ENCODE data around the gene SREBF1. TPM values are rescaled to one million over a fixed set of nuclear protein-coding genes. Genes with fewer than 3 reads are reported as not detected.

The SREBF1 gene
- total RNA-seq, 1 experiment from 2014 or later, result 298 TPM

GRCh38 chr17:17855976-17856375, 19.2 kb upstream of the SREBF1 start:
- no peak overlapping the region for H3K9ac ChIP-seq (ENCODE audit: low read length)
- ChIA-PET CTCF (no interaction called here), POLR2A (interaction anchor here (0.8 to 2.3 kb wide), 2 partner anchors 17 to 20 kb away, joined by 3 to 6 read pairs; no protein-coding TSS in a partner anchor)

More at GRCh38 chr17:17855976-17856375, 19.2 kb upstream of the SREBF1 start:
- intact Hi-C loops (cut with micrococcal nuclease), result no loop called here
- Histone ChIP-seq H3K4me3 (replicated peaks in 1 of 2; ENCODE audit: low read depth in 1 of 2, low read length in 2 of 2) (no peak overlapping the region), H3K9me2 (ENCODE audit: insufficient read depth) (no peaks in the 10 kb centered on the region), H3K27ac (ENCODE audit: low read depth, low read length) (no peak overlapping the region), H3K9me3 (ENCODE audit: control insufficient read depth in 1 of 2, insufficient read depth in 1 of 2, low read depth in 1 of 2, low read length in 2 of 2) (no peaks in the 10 kb centered on the region), H3K36me3 (ENCODE audit: control insufficient read depth in 1 of 2, insufficient read depth in 2 of 2, low read length in 2 of 2) (no peaks in the 10 kb centered on the region), H3K4me1 (ENCODE audit: control insufficient read depth in 1 of 2, insufficient read depth in 2 of 2, low read length in 2 of 2) (peaks cover 31 to 34% of the 10 kb centered on the region in 2 experiments; a peak in 3 of 4 replicates), H2AFZ (ENCODE audit: low read depth, low read length, poor library complexity, severe bottlenecking) (no peak overlapping the region), H4K20me1 (ENCODE audit: insufficient read depth) (no peaks in the 10 kb centered on the region), H3K79me2 (ENCODE audit: insufficient read depth, low read length) (no peaks in the 10 kb centered on the region), H3K27me3 (ENCODE audit: insufficient read depth, low read length) (no peaks in the 10 kb centered on the region), H3K4me2 (ENCODE audit: low read length) (no peak overlapping the region)
- no peak for TF ChIP-seq YY1 (IDR thresholded peaks at IDR 0.05; ENCODE audit: extremely low read depth, insufficient replicate concordance, low read depth, low read length)
- no peak for TF ChIP-seq ZNF274 (IDR thresholded peaks at IDR 0.05; ENCODE audit: low read depth, low read length)
- no peak for TF ChIP-seq JUND (IDR thresholded peaks at IDR 0.05)
- no peak for TF ChIP-seq SP1 (IDR thresholded peaks at IDR 0.05; ENCODE audit: low read depth)
- TF ChIP-seq ATF3 (IDR thresholded peaks at IDR 0.05), result no peak
- TF ChIP-seq POLR2A (IDR thresholded peaks at IDR 0.05; ENCODE audit: borderline replicate concordance, extremely low read depth, insufficient read depth, insufficient read length), result no peak
- no peak for TF ChIP-seq CBX3 (IDR thresholded peaks at IDR 0.05; ENCODE audit: low read depth)
- no peak for TF ChIP-seq ZBTB33 (IDR thresholded peaks at IDR 0.05; ENCODE audit: extremely low read depth, insufficient replicate concordance, low read length)
- no peak for TF ChIP-seq ELF1 (IDR thresholded peaks at IDR 0.05; ENCODE audit: borderline replicate concordance, low read depth)
- no peak for TF ChIP-seq POLR2AphosphoS5 (IDR thresholded peaks at IDR 0.05; ENCODE audit: low read depth, low read length)
- TF ChIP-seq CEBPB (IDR thresholded peaks at IDR 0.05; ENCODE audit: low read depth), result no peak
- TF ChIP-seq RAD21 (IDR thresholded peaks at IDR 0.05; ENCODE audit: low read depth), result no peak
- TF ChIP-seq TCF7L2 (IDR thresholded peaks at IDR 0.05; ENCODE audit: borderline replicate concordance, extremely low read depth, insufficient read depth, insufficient read length), result no peak
- no peak for TF ChIP-seq MAX (IDR thresholded peaks at IDR 0.05)
- TF ChIP-seq REST (IDR thresholded peaks at IDR 0.05; ENCODE audit: low read depth), result no peak
- TF ChIP-seq ZFX (IDR thresholded peaks at IDR 0.05), result no peak
- no peak for TF ChIP-seq SIN3A (IDR thresholded peaks at IDR 0.05; ENCODE audit: low read depth)
- no peak for TF ChIP-seq EZH2 (IDR thresholded peaks at IDR 0.05)
- no peak for TF ChIP-seq EGR1 (IDR thresholded peaks at IDR 0.05; ENCODE audit: low read depth)
- ATAC-seq, result no peak
- RAD21 ChIA-PET (ENCODE audit: low non-redundant PET in 1 of 2, low total read pairs in 2 of 2, uncharacterized antibody in 2 of 2, unreplicated experiment in 2 of 2), result interaction anchor here in 1 of 2 experiments (0.7 kb wide), 1 partner anchor 18 kb away, joined by 3 read pairs; no protein-coding TSS in a partner anchor
- no TSS peak for BruUV-seq (replicated peaks)
- no peak for DNase-seq (ENCODE audit: low read depth, low spot score)

Data from HCT116 (cell line).